ENCODE data around the gene MAST4.

Gene MAST4

GRCh38 chr5:67133776-67134175 is 537.6 kb downstream of the MAST4 start:
- 85 to 90% methylated on average over 3 of the region's 3 CpGs for WGBS, 2 experiments
- no peaks in the 10 kb centered on the region for H3K36me3 ChIP-seq (ENCODE audit: control insufficient read depth, insufficient read depth, low read length)
- H3K27me3 ChIP-seq (ENCODE audit: control insufficient read depth, insufficient read depth, low read length, poor library complexity, severe bottlenecking) = no peaks in the 10 kb centered on the region

DNA sequence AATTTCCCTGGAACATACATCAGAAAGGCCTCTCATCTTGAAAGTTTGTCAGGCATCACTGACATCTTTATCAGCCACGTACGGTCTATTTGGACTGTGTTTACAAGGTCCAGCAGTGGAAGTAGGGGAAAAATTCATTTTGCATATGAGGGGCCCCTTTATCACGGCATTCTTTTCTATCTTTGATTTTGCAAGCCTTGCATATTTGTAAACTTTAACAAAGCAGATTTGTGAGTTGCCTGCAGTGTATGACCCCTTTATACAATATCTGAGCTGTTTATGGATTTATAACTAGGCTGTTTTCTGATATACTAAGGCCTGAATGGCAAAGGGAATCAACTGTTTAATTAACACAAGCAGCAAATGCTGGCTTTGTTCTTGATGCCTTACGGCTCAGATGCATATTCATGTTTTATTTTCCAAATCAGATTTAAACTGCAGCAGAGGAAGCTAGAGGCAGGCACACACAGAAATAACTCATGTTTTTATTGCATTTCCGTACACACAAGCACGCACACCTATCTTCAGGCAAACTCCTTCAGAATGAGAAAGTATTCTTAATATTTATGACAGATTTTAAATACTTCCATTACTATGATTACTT is 539.3 kb downstream of the MAST4 start:
- Histone ChIP-seq H3K27ac (ENCODE audit: insufficient read depth, low read depth, low read length, poor library complexity, severe bottlenecking) (no peak overlapping the region), H3K27me3 (ENCODE audit: control insufficient read depth, insufficient read depth, low read length, poor library complexity, severe bottlenecking) (no peaks in the 10 kb centered on the region), H3K4me3 (ENCODE audit: insufficient read depth, low read depth, low read length) (no peak overlapping the region), H3K36me3 (ENCODE audit: control insufficient read depth, insufficient read depth, low read length) (no peaks in the 10 kb centered on the region), H3K9me3 (ENCODE audit: control insufficient read depth, low read length) (no peaks in the 10 kb centered on the region), H3K4me1 (ENCODE audit: control insufficient read depth, insufficient read depth, low read length) (no peaks in the 10 kb centered on the region)
- 96 to 99% methylated on average over 6 of the region's 6 CpGs for WGBS, 2 experiments

More at GRCh38 chr5:67133776-67134175, 537.6 kb downstream of the MAST4 start:
- no peak overlapping the region for H3K27ac ChIP-seq (ENCODE audit: insufficient read depth, low read depth, low read length, poor library complexity, severe bottlenecking)
- no peak overlapping the region for H3K4me3 ChIP-seq (ENCODE audit: insufficient read depth, low read depth, low read length)
- H3K4me1 ChIP-seq (ENCODE audit: control insufficient read depth, insufficient read depth, low read length) = no peaks in the 10 kb centered on the region
- H3K9me3 ChIP-seq (ENCODE audit: control insufficient read depth, low read length) = no peaks in the 10 kb centered on the region

DNA sequence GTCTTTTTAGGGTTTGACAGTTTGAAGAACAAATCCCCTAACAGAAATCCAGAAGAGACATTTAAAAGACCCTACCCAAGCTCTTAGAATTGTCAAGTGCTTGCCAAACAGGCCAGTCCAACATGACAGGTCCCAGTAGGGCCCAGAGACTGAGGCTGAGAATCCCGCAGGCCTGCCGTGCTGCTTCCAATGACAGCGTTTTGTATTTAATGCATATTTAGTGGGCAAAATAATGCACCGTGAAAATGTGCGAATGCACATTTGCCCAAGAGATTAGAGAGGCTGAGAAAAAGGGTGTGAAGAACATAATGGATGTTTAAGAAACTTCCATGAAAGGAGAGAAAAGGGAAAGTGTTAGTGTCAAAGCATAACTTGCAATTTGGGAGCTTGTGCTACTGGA is 542.8 kb downstream of the MAST4 start:
- H3K9me3 ChIP-seq (ENCODE audit: control insufficient read depth, low read length) = no peaks in the 10 kb centered on the region
- H3K36me3 ChIP-seq (ENCODE audit: control insufficient read depth, insufficient read depth, low read length) = no peaks in the 10 kb centered on the region
- H3K27ac ChIP-seq (ENCODE audit: insufficient read depth, low read depth, low read length, poor library complexity, severe bottlenecking) = no peak overlapping the region
- no peaks in the 10 kb centered on the region for H3K4me1 ChIP-seq (ENCODE audit: control insufficient read depth, insufficient read depth, low read length)
- H3K27me3 ChIP-seq (ENCODE audit: control insufficient read depth, insufficient read depth, low read length, poor library complexity, severe bottlenecking) = no peaks in the 10 kb centered on the region
- WGBS, 2 experiments = 93 to 96% methylated on average over 5 of the region's 5 CpGs
- H3K4me3 ChIP-seq (ENCODE audit: insufficient read depth, low read depth, low read length) = no peak overlapping the region

DNA sequence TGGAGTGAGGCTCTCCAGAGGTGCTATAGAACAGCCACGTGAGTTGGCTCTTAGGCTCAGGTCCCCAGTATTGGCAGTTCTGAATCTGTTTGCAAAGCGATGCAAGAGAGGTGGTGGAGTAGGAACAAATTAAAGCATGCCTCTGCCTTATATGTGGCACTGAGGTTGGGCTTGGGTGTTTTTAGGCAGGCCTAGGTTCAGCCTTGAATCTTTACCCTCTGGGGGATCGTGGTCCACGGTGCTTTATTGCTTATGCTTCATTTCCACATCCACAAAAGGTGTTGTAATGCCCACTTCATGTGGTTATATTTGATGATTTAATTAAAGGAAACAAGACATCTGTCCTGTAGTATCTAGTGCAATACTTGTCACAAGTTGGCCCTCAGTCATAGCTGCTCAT is 544.2 kb downstream of the MAST4 start:
- Histone ChIP-seq H3K27me3 (ENCODE audit: control insufficient read depth, insufficient read depth, low read length, poor library complexity, severe bottlenecking) (no peaks in the 10 kb centered on the region), H3K4me1 (ENCODE audit: control insufficient read depth, insufficient read depth, low read length) (no peaks in the 10 kb centered on the region), H3K27ac (ENCODE audit: insufficient read depth, low read depth, low read length, poor library complexity, severe bottlenecking) (no peak overlapping the region), H3K36me3 (ENCODE audit: control insufficient read depth, insufficient read depth, low read length) (no peaks in the 10 kb centered on the region), H3K9me3 (ENCODE audit: control insufficient read depth, low read length) (no peaks in the 10 kb centered on the region), H3K4me3 (ENCODE audit: insufficient read depth, low read depth, low read length) (no peak overlapping the region)
- 93 to 99% methylated on average over 4 of the region's 4 CpGs for WGBS, 2 experiments

DNA sequence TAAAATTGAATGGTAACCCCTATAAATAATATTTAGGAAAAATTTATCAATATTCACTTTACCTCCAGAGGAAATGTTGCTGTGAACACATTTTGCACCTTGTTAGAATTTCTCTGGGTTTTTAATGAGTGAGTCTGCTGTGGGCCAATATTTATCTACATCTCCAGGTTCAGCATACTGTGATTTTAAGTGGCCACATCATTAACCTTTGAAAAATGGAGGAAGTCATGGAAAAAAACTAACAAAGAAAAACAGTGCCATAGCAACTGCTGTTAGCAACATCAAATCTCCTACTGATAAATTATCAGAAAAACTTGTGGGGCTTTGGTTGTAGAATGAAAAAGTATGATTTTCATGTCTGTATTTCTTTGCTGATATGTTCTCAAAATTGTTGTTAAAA is 545.5 kb downstream of the MAST4 start:
- Histone ChIP-seq H3K4me1 (ENCODE audit: control insufficient read depth, insufficient read depth, low read length) (no peaks in the 10 kb centered on the region), H3K9me3 (ENCODE audit: control insufficient read depth, low read length) (no peaks in the 10 kb centered on the region), H3K4me3 (ENCODE audit: insufficient read depth, low read depth, low read length) (no peak overlapping the region), H3K36me3 (ENCODE audit: control insufficient read depth, insufficient read depth, low read length) (no peaks in the 10 kb centered on the region), H3K27me3 (ENCODE audit: control insufficient read depth, insufficient read depth, low read length, poor library complexity, severe bottlenecking) (no peaks in the 10 kb centered on the region), H3K27ac (ENCODE audit: insufficient read depth, low read depth, low read length, poor library complexity, severe bottlenecking) (no peak overlapping the region)

DNA sequence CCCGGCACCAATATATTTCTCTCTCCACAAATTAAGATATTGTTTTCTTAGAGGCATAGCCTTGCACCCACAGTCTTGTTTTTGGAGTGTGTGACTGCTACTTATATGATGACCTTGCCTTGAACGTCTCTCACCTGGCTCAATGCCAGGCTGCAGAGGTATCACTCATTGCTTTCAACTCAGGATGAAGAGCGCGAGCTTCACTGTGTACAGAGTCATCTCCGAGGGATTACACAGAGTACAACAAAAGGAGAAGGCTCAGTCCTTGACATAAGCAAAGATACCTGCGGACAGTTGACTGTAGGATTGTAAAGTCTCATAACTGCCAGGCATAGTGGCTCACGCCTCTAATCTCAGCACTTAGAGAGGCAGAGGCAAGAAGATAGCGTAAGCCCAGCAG is 546.6 kb downstream of the MAST4 start:
- no peaks in the 10 kb centered on the region for H3K27me3 ChIP-seq (ENCODE audit: control insufficient read depth, insufficient read depth, low read length, poor library complexity, severe bottlenecking)
- no peaks in the 10 kb centered on the region for H3K4me1 ChIP-seq (ENCODE audit: control insufficient read depth, insufficient read depth, low read length)
- H3K27ac ChIP-seq (ENCODE audit: insufficient read depth, low read depth, low read length, poor library complexity, severe bottlenecking) = no peak overlapping the region
- no peaks in the 10 kb centered on the region for H3K9me3 ChIP-seq (ENCODE audit: control insufficient read depth, low read length)
- WGBS, 2 experiments = 91 to 96% methylated on average over 8 of the region's 8 CpGs
- H3K4me3 ChIP-seq (ENCODE audit: insufficient read depth, low read depth, low read length) = no peak overlapping the region
- no peaks in the 10 kb centered on the region for H3K36me3 ChIP-seq (ENCODE audit: control insufficient read depth, insufficient read depth, low read length)

DNA sequence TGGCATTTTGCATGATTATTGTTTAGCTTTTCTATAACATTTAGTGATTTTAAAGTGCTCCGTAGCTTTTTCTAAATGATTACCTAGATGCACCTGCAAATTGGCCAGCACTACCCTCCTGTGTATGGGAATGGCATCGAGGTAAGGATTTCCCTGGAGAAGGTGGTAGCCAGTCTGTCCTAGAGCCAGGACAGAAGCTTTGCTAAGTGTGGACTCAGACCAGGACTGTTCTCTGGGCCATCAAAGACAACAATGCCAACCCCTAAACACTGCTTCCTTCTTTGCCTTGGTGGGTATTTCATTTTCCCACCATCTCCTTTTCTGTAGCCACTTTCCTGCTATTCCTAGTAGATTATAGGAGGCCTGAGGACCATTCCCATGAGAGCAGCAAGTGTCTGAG is 547.4 kb downstream of the MAST4 start:
- Histone ChIP-seq H3K27me3 (ENCODE audit: control insufficient read depth, insufficient read depth, low read length, poor library complexity, severe bottlenecking) (no peaks in the 10 kb centered on the region), H3K4me1 (ENCODE audit: control insufficient read depth, insufficient read depth, low read length) (no peaks in the 10 kb centered on the region), H3K27ac (ENCODE audit: insufficient read depth, low read depth, low read length, poor library complexity, severe bottlenecking) (no peak overlapping the region), H3K4me3 (ENCODE audit: insufficient read depth, low read depth, low read length) (no peak overlapping the region), H3K9me3 (ENCODE audit: control insufficient read depth, low read length) (no peaks in the 10 kb centered on the region), H3K36me3 (ENCODE audit: control insufficient read depth, insufficient read depth, low read length) (no peaks in the 10 kb centered on the region)
- WGBS, 2 experiments = 94 to 100% methylated on average over 2 of the region's 2 CpGs

GRCh38 chr5:67144183-67144639 is 548.0 kb downstream of the MAST4 start:
- WGBS, 2 experiments = 84 to 92% methylated on average over 2 of the region's 2 CpGs
- H3K36me3 ChIP-seq (ENCODE audit: control insufficient read depth, insufficient read depth, low read length) = no peaks in the 10 kb centered on the region
- no peaks in the 10 kb centered on the region for H3K4me1 ChIP-seq (ENCODE audit: control insufficient read depth, insufficient read depth, low read length)
- H3K27ac ChIP-seq (ENCODE audit: insufficient read depth, low read depth, low read length, poor library complexity, severe bottlenecking) = no peak overlapping the region
- no peaks in the 10 kb centered on the region for H3K27me3 ChIP-seq (ENCODE audit: control insufficient read depth, insufficient read depth, low read length, poor library complexity, severe bottlenecking)
- H3K9me3 ChIP-seq (ENCODE audit: control insufficient read depth, low read length) = no peaks in the 10 kb centered on the region
- H3K4me3 ChIP-seq (ENCODE audit: insufficient read depth, low read depth, low read length) = no peak overlapping the region

DNA sequence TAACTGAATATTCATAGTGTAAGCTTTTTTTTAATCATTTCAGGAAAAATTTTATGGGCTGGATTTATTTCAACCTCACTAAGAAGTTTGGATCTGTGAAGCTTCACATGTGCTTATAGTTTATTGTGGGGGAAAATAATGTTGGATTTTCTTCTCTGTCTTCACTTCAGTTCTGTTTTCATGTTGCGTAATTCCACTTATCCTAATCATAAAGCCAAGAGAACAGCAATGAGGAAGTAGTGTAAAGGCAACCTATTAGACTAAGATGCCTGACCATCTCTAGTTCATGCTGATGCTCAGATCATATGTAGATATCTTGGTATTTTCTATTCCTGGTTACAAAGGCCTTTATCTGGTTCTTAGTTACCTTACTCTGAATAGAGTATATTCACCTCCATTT is 550.4 kb downstream of the MAST4 start:
- Histone ChIP-seq H3K9me3 (ENCODE audit: control insufficient read depth, low read length) (no peaks in the 10 kb centered on the region), H3K27me3 (ENCODE audit: control insufficient read depth, insufficient read depth, low read length, poor library complexity, severe bottlenecking) (no peaks in the 10 kb centered on the region), H3K27ac (ENCODE audit: insufficient read depth, low read depth, low read length, poor library complexity, severe bottlenecking) (no peak overlapping the region), H3K36me3 (ENCODE audit: control insufficient read depth, insufficient read depth, low read length) (no peaks in the 10 kb centered on the region), H3K4me1 (ENCODE audit: control insufficient read depth, insufficient read depth, low read length) (no peaks in the 10 kb centered on the region), H3K4me3 (ENCODE audit: insufficient read depth, low read depth, low read length) (no peak overlapping the region)
- 56% methylated on average over 1 of the region's 1 CpG; no CpG with 5 or more reads in 1 of the 2 experiments for WGBS, 2 experiments

DNA sequence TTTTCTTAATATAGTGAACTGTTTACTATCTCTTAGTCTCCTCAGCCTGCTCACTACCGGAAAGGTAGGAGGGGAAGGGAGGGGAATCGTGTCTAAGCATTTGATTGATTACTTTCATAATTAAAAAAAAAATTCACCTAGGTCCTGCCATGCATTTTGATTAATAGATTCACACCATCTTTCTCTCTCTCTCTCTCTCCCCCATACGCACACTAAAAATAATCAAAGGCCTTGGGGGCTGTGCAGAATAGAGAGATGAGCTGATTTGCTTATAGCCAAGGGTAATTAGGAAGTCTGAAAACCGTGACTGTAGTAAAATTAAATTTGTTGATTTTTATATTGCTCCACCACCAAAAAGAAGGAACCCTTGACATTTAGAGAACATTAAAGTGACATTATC is 550.8 kb downstream of the MAST4 start:
- Histone ChIP-seq H3K4me3 (ENCODE audit: insufficient read depth, low read depth, low read length) (no peak overlapping the region), H3K27ac (ENCODE audit: insufficient read depth, low read depth, low read length, poor library complexity, severe bottlenecking) (no peak overlapping the region), H3K27me3 (ENCODE audit: control insufficient read depth, insufficient read depth, low read length, poor library complexity, severe bottlenecking) (no peaks in the 10 kb centered on the region), H3K4me1 (ENCODE audit: control insufficient read depth, insufficient read depth, low read length) (no peaks in the 10 kb centered on the region), H3K36me3 (ENCODE audit: control insufficient read depth, insufficient read depth, low read length) (no peaks in the 10 kb centered on the region), H3K9me3 (ENCODE audit: control insufficient read depth, low read length) (no peaks in the 10 kb centered on the region)
- WGBS, 2 experiments = 71% methylated on average over 2 of the region's 4 CpGs; no CpG with 5 or more reads in 1 of the 2 experiments

- Histone ChIP-seq H3K4me1 (ENCODE audit: control insufficient read depth, insufficient read depth, low read length) (no peaks in the 10 kb centered on the region), H3K4me3 (ENCODE audit: insufficient read depth, low read depth, low read length) (no peak overlapping the region), H3K27me3 (ENCODE audit: control insufficient read depth, insufficient read depth, low read length, poor library complexity, severe bottlenecking) (no peaks in the 10 kb centered on the region), H3K36me3 (ENCODE audit: control insufficient read depth, insufficient read depth, low read length) (no peaks in the 10 kb centered on the region), H3K27ac (ENCODE audit: insufficient read depth, low read depth, low read length, poor library complexity, severe bottlenecking) (no peak overlapping the region), H3K9me3 (ENCODE audit: control insufficient read depth, low read length) (no peaks in the 10 kb centered on the region)
- WGBS, 2 experiments = 95 to 96% methylated on average over 3 of the region's 3 CpGs
Observed at GRCh38 chr5:67147760-67148159, 551.6 kb downstream of the MAST4 start.
